HEK293T (cell line): ENCODE results near the gene WDR53.
"Not testable (repeated sequence)": the region's sequence is repeated elsewhere in the genome, so short reads cannot be mapped to it uniquely, and the experiment has no call there.

ENCODE experiments used
- CTCF ChIA-PET: fragments of 350-600 bp; formaldehyde crosslinking; extraction: SDS; loops from one replicate; lab custom pipeline; 2021; ENCODE audit warnings: antibody characterized with exemption, inconsistent platforms; lab: Yijun Ruan, JAX
- POLR2A ChIA-PET: fragments of 350-600 bp; formaldehyde crosslinking; extraction: SDS; loops from one replicate; lab custom pipeline; 2020; ENCODE audit warnings: antibody characterized with exemption, inconsistent platforms; lab: Yijun Ruan, JAX
- DNase-seq: peaks from one replicate; pipeline ENCODE4 v3.0.0; 2012; ENCODE audit warnings: mixed read lengths; ENCODE audit errors: extremely low spot score
- ARNT ChIP-seq: fragments of 450-650 bp; IDR thresholded peaks from 2 replicates; pipeline ENCODE4 v1.6.1; 2017; ENCODE audit warnings: mild to moderate bottlenecking
- BHLHE40 ChIP-seq: fragments of 450-650 bp; IDR thresholded peaks from 2 replicates; pipeline ENCODE4 v1.6.1; 2016; ENCODE audit warnings: mild to moderate bottlenecking, moderate library complexity, borderline replicate concordance
- CTBP1 ChIP-seq: fragments of 450-650 bp; IDR thresholded peaks from 2 replicates; pipeline ENCODE4 v1.6.1; 2016; ENCODE audit warnings: borderline replicate concordance
- ELF4 ChIP-seq: fragments of 450-650 bp; IDR thresholded peaks from 2 replicates; pipeline ENCODE4 v1.6.1; 2017; ENCODE audit warnings: antibody characterized with exemption
- FOXA1 ChIP-seq: fragments of 450-650 bp; IDR thresholded peaks from 2 replicates; pipeline ENCODE4 v1.6.1; 2016; ENCODE audit warnings: mild to moderate bottlenecking
- FOXK2 ChIP-seq: fragments of 450-650 bp; IDR thresholded peaks from 2 replicates; pipeline ENCODE4 v1.6.1; 2016; ENCODE audit warnings: mild to moderate bottlenecking
- FOXM1 ChIP-seq: fragments of 450-650 bp; IDR thresholded peaks from 2 replicates; pipeline ENCODE4 v1.6.1; 2017; ENCODE audit warnings: mild to moderate bottlenecking, borderline replicate concordance
- HDGF ChIP-seq: fragments of 450-650 bp; IDR thresholded peaks from 2 replicates; pipeline ENCODE4 v1.6.1; 2017; ENCODE audit warnings: antibody characterized with exemption, borderline replicate concordance
- L3MBTL2 ChIP-seq: fragments of 450-650 bp; conservative IDR thresholded peaks from 2 replicates; pipeline ENCODE4 v1.6.1; 2016; ENCODE audit warnings: mild to moderate bottlenecking
- LEF1 ChIP-seq: fragments of 450-650 bp; IDR thresholded peaks from 2 replicates; pipeline ENCODE4 v1.6.1; 2017; ENCODE audit warnings: mild to moderate bottlenecking, borderline replicate concordance
- NFRKB ChIP-seq: fragments of 450-650 bp; IDR thresholded peaks from 2 replicates; pipeline ENCODE4 v1.6.1; 2016; ENCODE audit warnings: mild to moderate bottlenecking, moderate library complexity
- PKNOX1 ChIP-seq: fragments of 450-650 bp; IDR thresholded peaks from 2 replicates; pipeline ENCODE4 v1.6.1; 2016
- SP1 ChIP-seq: fragments of 450-650 bp; IDR thresholded peaks from 2 replicates; pipeline ENCODE4 v1.6.1; 2017
- SUZ12 ChIP-seq: fragments of 450-650 bp; IDR thresholded peaks from 2 replicates; pipeline ENCODE4 v1.6.1; 2016; ENCODE audit warnings: mild to moderate bottlenecking
- TARDBP ChIP-seq: fragments of 450-650 bp; IDR thresholded peaks from 2 replicates; pipeline ENCODE4 v1.6.1; 2016
- ZNF384 ChIP-seq: fragments of 450-650 bp; IDR thresholded peaks from 2 replicates; pipeline ENCODE4 v1.6.1; 2016

WDR53 gene

GRCh38 chr3:196608693-196609092, 40.3 kb upstream of the WDR53 start:
- DNase-seq: no peak
- ChIA-PET CTCF (interaction anchor here (1.6 to 1.8 kb wide), 2 partner anchors 17 to 77 kb away, joined by 5 to 6 read pairs; no protein-coding TSS in a partner anchor), POLR2A (interaction anchor here (1.6 kb wide), 1 partner anchor 24 kb away, joined by 8 read pairs; no protein-coding TSS in a partner anchor)
- TF ChIP-seq BHLHE40 (no peak), LEF1 (no peak), HDGF (no peak), FOXK2 (no peak)

- TF ChIP-seq TARDBP (no peak), PKNOX1 (no peak), LEF1 (no peak), ZNF384 (no peak), CTBP1 (no peak), BHLHE40 (no peak), HDGF (no peak), FOXM1 (no peak), NFRKB (no peak), FOXK2 (no peak), ELF4 (no peak), SUZ12 (no peak), SP1 (no peak), L3MBTL2 (no peak)
- ChIA-PET POLR2A (no interaction called here), CTCF (no interaction called here)
- no peak for DNase-seq
Measured at GRCh38 chr3:196604548-196604947, 36.2 kb upstream of the WDR53 start.

GRCh38 chr3:196603683-196604082, 35.3 kb upstream of the WDR53 start:
- POLR2A ChIA-PET: no interaction called here
- CTCF ChIA-PET: no interaction called here

GRCh38 chr3:196602673-196603072, 34.3 kb upstream of the WDR53 start:
- ChIA-PET POLR2A (no interaction called here), CTCF (interaction anchor here (0.6 kb wide), 1 partner anchor 27 kb away, joined by 3 read pairs; no protein-coding TSS in a partner anchor)
- DNase-seq: no peak
- TF ChIP-seq HDGF (no peak), PKNOX1 (no peak)

More at GRCh38 chr3:196603683-196604082, 35.3 kb upstream of the WDR53 start:
- TF ChIP-seq NFRKB: no peak
- no peak for TF ChIP-seq CTBP1
- no peak for TF ChIP-seq L3MBTL2
- no peak for TF ChIP-seq FOXA1
- no peak for TF ChIP-seq FOXM1
- no peak for TF ChIP-seq HDGF
- TF ChIP-seq FOXK2: no peak
- TF ChIP-seq ELF4: no peak
- no peak for TF ChIP-seq SUZ12
- no peak for TF ChIP-seq PKNOX1
- no peak for TF ChIP-seq ZNF384
- DNase-seq: no peak

- ChIA-PET POLR2A (no interaction called here), CTCF (no interaction called here)
- no peak for TF ChIP-seq FOXK2
- no peak for TF ChIP-seq NFRKB
- TF ChIP-seq CTBP1: no peak
- no peak for TF ChIP-seq L3MBTL2
- TF ChIP-seq HDGF: no peak
- TF ChIP-seq SUZ12: no peak
- TF ChIP-seq PKNOX1: no peak
- no peak for TF ChIP-seq SP1
- no peak for TF ChIP-seq BHLHE40
- TF ChIP-seq FOXA1: no peak
- TF ChIP-seq TARDBP: no peak
- no peak for TF ChIP-seq ARNT
- TF ChIP-seq LEF1: no peak
- no peak for TF ChIP-seq ELF4
- TF ChIP-seq FOXM1: no peak
- no peak for DNase-seq
Measured at GRCh38 chr3:196600359-196600758, 32.0 kb upstream of the WDR53 start.

- CTCF ChIA-PET: no interaction called here
- POLR2A ChIA-PET: no interaction called here
- no peak for TF ChIP-seq SUZ12
- DNase-seq: no peak
Measured at GRCh38 chr3:196599734-196600128, 31.4 kb upstream of the WDR53 start.

- DNase-seq, POLR2A ChIA-PET: not testable (repeated sequence)
- CTCF ChIA-PET: interaction anchor here (0.5 kb wide), 1 partner anchor 15 kb away, joined by 5 read pairs; no protein-coding TSS in a partner anchor
Measured at GRCh38 chr3:196597971-196598733, 29.8 kb upstream of the WDR53 start.
